Ovary (tissue), 3 donors: Measurements from ENCODE around the gene TMEFF1.
"Not testable (repeated sequence)": the region's sequence is repeated elsewhere in the genome, so short reads cannot be mapped to it uniquely, and the experiment has no call there.

Source experiments
- EP300 ChIP-seq: sonication (generic); formaldehyde crosslinking; IDR thresholded peaks from one replicate; pipeline ENCODE4 v1.6.1; 2017; ENCODE audit warnings: antibody characterized with exemption
- POLR2A ChIP-seq: fragments of 450-650 bp; IDR thresholded peaks from one replicate; pipeline ENCODE4 v1.6.1; 2017; ENCODE audit warnings: antibody characterized with exemption, mild to moderate bottlenecking, moderate library complexity
- TF ChIP-seq, protein P1 (sequence below), 3 donors: fragments of 450-650 bp in 2 of 3; fragments of 200-600 bp in 1 of 3; IDR thresholded peaks; one replicate each; pipeline versions ENCODE4 v1.5.1 to v1.8.0; 2016 to 2022; ENCODE audit warnings: antibody characterized with exemption in 3 of 3, mild to moderate bottlenecking in 1 of 3
- donor health status: DM: no; HTN: no; CAD: no.

DNA sequence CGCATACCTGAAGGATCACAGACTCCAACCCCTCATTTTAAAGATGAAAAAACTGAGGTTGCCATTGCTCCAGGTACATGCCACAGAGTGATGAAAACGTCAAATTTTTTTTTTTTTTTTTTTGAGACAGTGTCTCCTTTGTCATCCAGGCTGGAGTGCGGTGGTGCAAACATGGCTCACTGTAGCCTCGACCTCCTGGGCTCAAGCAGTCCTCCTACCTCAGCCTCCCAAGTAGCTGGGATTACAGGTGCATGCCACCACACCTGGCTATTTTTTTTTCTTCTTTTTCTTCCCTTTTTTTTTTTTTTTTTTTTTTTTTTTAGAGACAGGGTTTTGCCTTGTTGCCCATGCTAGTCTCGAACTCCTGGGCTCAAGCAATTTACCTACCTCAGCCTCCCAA is 32.5 kb upstream of the TMEFF1 start:
- TF ChIP-seq, protein P1, sequence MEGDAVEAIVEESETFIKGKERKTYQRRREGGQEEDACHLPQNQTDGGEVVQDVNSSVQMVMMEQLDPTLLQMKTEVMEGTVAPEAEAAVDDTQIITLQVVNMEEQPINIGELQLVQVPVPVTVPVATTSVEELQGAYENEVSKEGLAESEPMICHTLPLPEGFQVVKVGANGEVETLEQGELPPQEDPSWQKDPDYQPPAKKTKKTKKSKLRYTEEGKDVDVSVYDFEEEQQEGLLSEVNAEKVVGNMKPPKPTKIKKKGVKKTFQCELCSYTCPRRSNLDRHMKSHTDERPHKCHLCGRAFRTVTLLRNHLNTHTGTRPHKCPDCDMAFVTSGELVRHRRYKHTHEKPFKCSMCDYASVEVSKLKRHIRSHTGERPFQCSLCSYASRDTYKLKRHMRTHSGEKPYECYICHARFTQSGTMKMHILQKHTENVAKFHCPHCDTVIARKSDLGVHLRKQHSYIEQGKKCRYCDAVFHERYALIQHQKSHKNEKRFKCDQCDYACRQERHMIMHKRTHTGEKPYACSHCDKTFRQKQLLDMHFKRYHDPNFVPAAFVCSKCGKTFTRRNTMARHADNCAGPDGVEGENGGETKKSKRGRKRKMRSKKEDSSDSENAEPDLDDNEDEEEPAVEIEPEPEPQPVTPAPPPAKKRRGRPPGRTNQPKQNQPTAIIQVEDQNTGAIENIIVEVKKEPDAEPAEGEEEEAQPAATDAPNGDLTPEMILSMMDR (IDR thresholded peaks at IDR 0.05) = not testable (repeated sequence)
- not testable (repeated sequence) for TF ChIP-seq EP300, POLR2A
